Measurements from ENCODE around the gene NUCB2.

The NUCB2 gene

GRCh38 chr11:17272801-17273200 is 3.7 kb upstream of the NUCB2 start:
- no peak for DNase-seq

GRCh38 chr11:17273211-17273610 is 3.3 kb upstream of the NUCB2 start:
- DNase-seq: no peak

DNA sequence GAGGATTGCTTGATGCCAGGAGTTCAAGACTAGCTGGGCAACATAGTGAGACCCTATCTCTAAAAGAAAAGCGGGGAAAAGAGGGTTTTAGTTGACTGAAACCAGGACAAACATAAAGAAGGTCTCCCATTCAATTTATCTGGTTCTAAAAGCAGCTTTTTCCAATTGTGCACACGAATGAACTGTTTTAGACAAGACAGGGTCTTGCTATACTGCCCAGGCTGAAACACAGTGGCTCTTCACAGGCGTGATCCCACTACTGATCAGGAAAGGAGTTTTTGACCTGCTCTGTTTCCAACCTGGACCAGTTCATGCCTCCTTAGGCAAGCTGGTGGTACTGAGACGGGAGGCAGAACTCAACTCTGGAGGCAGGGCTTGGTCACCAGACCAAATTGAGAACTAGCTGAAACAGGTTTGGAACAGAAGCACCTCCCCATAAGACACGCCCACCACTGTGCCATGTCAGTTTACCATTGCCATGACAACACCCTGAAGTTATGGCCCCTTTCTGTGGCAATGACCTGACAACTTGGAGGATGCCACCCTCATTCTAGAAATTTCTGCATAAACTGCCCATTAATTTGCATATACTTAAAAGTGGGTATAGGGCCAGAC is 2.8 kb upstream of the NUCB2 start:
- DNase-seq: no peak

DNA sequence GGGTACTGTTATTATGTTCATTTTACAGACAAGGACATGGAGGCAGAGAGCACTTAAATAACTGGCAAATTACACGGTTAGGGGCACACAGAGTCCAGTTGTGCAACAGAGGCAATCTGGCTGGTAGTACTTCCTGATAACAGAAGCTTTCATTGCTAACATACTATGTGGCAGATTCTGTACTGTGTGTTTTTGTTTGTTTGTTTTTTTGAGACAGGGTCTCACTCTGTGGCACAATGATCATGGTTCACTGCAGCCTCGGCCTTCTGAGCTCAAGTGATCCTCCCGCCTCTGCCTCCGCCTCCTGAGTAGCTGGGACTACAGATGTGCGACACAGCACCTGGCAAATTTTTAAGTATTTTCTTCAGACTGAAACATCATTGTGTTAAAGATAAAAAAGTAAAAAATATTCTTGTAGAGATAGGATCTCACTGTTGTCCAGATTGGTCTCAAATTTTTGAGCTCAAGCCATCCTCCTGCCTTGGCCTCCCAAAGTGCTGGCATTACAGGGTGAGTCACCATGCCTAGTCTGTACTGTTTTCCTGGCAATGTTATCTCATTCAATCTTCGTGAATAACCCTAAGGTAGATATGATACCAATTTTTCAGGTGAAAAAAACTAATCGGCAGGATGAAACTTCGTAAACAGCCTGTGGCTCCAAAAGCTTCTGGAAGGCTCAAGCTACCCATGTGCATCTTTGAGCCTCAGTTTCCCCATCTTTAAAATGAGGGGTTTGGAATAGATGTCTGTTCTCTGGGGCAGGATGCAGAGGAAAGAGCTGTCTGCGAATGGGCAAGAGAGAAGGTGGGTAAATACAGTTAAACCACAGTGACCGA is 921 bp upstream of the NUCB2 start:
- DNase-seq: no peak

- DNase-seq: no peak
Measured at GRCh38 chr11:17277024-17277584, 565 bp downstream of the NUCB2 start.

GRCh38 chr11:17280494-17281127 is 4.1 kb downstream of the NUCB2 start:
- DNase-seq: no peak

GRCh38 chr11:17286332-17286731 is 9.8 kb downstream of the NUCB2 start:
- DNase-seq: no peak

- DNase-seq: no peak
Measured at GRCh38 chr11:17287058-17287457, 10.5 kb downstream of the NUCB2 start.

- DNase-seq: no peak
Measured at GRCh38 chr11:17291710-17292109, 15.2 kb downstream of the NUCB2 start.

- no peak for DNase-seq
Measured at GRCh38 chr11:17293311-17293710, 16.8 kb downstream of the NUCB2 start.

GRCh38 chr11:17294033-17294432 is 17.5 kb downstream of the NUCB2 start:
- DNase-seq: no peak

- no peak for DNase-seq
Measured at GRCh38 chr11:17296852-17297559, 20.5 kb downstream of the NUCB2 start.

- DNase-seq: no peak
Measured at GRCh38 chr11:17298302-17298701, 21.8 kb downstream of the NUCB2 start.

GRCh38 chr11:17300372-17300771 is 23.8 kb downstream of the NUCB2 start:
- no peak for DNase-seq

DNA sequence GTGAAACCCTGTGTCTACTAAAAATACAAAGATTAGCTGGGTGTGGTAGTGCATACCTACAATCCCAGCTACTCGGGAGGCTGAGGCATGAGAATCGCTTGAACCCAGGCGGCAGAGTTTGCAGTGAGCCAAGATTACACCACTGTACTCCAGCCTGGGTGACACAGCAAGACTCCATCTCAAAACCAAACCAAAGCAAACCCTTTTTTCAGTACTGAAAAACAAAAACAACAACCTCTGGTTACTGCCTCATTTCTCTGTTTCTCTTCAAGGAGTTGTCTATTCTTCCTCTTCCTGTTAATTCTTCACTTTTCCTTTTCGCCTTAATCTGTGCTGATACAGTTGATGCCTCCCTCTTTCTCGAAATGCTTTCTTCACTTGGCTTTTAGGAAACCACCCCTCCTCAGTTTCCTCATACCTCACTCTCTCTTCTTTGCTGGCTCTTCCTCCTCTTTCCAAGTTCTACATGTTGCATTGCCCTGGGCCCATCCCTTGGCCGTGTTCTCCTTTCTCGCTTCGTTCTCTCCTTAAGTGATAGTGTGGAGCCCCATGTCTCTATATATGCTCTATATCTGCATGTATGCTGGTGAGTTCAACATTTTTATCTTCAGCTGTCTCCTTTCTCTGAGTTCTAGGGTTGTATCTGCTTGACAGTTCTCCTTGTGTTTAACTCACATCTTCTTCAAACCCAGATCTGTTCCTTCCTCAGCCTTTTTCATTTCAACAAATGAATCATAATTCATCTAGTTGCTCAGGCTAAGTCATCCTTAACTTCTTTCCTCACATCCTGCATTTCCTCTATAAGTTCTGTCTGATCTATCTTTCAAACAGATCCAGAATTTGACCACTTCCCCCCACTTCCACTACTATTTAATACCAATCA is 37.1 kb downstream of the NUCB2 start:
- no peak for DNase-seq

DNA sequence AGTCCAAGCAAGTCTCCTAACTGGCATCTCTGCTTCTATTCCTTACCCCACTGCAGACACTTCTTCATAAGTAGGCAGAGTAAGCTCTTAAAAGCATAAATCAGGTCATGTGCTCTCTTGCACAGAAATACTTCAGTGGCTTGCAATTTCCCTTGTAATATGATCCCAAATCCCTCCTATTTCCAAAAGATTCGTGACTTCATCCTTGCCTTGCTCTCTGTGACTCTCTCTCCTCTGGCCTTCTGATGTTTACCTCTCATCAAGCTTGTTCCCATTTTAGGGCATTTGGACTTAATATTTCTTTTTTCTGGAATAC is 37.7 kb downstream of the NUCB2 start:
- DNase-seq: no peak

DNA sequence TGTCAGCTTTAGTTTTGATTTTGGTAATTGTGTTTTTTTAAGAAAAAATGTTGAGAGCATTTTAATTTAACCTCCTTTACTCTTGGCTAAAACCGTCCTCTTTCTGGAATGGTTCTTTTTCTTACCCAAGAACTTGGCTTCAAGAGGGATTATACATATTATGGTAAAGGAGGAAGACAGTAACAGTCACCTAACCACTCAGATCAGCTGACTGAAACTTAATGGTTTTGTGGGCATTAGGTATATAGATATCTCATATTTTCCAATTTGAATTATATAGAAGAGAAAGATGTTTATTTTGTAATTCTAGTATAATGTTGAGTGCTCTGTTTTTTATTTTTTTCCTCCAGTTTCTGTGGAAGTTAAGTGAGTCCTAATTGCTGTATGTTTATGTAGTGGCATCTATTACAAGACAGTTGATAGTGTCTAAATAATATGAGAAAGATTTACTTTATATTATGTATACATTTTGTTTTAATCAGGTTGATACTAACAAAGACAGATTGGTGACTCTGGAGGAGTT is 38.4 kb downstream of the NUCB2 start:
- no peak for DNase-seq

DNA sequence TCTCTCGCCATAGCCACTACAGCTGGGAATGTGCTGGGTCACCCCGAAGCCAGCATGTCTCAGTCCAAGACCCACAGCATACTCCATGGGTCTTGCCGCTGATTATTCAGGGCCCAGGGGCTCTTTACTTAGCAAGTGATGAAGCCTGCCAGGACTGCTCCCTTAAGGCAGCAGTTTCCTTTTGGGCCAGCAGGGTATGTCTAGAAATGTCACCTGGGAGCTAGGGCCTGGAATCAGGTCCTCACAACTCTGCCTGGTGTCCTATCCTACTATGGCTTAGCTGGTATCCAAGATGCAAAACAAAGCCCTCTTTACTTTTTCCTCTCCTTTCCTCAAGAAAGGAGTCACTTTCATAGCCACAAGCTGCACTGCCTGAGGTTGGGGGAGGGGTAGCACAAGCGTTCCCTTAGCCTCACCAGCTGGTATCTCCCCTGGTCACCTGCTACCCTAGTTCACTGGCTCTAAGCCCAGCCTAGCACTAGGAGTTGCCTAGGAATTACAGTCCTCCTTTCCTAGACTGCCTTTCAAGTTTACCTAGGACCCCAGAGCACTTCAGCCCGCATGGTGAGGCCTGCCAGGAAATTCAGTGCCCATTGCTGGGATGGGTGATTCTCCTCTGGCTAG is 52.4 kb downstream of the NUCB2 start:
- DNase-seq: no peak

DNA sequence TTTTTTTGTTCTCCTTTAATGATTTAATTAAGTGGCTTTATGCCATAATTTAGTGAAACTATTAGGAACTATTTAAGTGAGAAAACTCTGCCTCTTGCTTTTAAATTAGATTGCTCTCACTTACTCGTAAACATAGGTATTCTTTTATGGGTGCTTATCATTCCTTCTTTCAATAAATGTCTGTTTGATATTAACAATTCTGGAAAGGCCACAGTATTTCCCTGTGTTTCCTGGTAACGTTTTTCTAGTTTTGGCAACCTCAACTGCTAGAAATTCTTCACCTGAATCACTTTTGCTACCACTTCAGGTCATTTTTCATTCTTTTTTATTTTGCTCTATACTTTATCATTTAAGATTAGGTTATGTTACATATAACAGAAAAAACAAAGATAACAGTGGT is 55.1 kb downstream of the NUCB2 start:
- no peak for DNase-seq

GRCh38 chr11:17333799-17334586 is 57.5 kb downstream of the NUCB2 start:
- DNase-seq: no peak

GRCh38 chr11:17343257-17343656 is 66.7 kb downstream of the NUCB2 start:
- no peak for DNase-seq

Data from activated CD8-positive, alpha-beta memory T cell treated with anti-CD3 and anti-CD28 coated beads for 24 hours (primary cell).